Left lobe of liver (tissue), 2 donors: ENCODE data around the gene AGFG2. TPM values are rescaled to one million over a fixed set of nuclear protein-coding genes. Genes with fewer than 3 reads are reported as not detected.

Source experiments
- ATAC-seq: fragments of 200-7000 bp; cut with Tn5 transposase; one replicate; pipeline ENCODE4 v1.9.1; 2020; ENCODE audit warnings: mild to moderate bottlenecking, moderate library complexity
- DNase-seq: peaks from one replicate; pipeline ENCODE4 v3.0.0-alpha.2; 2020; ENCODE audit warnings: low spot score
- total RNA-seq: library from RNA; stranded (reverse); gene quantifications from one replicate; pipeline ENCODE4 v1.2.1, GENCODE V29; 2021
- donor health status: DM: no; HTN: no; CAD: no; lungs with moderate emphysema.
- donor health status: DM: no; HTN: yes; CAD: no.

Gene AGFG2
- total RNA-seq, 1 donor from 2014 or later, result 87.8 TPM

DNA sequence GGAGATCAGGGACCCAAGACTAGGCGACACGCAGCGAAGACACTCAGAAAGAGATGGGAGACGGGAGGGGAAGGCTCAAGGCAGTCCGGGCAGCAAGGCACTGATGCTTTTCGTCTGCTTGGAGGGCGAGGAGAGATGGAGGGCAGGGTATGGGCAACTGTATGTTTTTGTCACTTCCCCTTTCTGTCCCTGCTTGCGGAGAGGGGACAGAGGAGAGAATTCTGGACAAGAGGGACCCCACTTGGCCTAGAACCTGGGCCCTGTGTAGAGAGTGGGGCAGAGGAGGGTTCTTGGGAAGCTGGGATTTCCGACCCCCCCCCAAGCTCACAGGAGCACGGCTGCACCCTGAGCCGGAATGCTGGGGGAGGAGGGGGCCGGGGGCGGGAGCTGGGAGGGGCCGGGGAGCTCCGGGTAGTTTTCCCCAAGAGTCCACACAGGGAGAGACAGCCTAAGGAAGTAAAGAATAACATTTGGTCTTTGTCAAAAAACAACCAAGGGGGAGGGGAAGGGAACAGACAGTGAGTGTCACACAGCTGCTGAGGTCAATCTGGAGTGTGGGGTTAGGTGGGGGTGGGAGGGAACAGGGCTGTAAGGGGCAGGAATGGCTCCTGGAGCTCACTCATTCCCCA is 45.2 kb downstream of the AGFG2 start:
- ATAC-seq, result no peak
- no peak for DNase-seq

DNA sequence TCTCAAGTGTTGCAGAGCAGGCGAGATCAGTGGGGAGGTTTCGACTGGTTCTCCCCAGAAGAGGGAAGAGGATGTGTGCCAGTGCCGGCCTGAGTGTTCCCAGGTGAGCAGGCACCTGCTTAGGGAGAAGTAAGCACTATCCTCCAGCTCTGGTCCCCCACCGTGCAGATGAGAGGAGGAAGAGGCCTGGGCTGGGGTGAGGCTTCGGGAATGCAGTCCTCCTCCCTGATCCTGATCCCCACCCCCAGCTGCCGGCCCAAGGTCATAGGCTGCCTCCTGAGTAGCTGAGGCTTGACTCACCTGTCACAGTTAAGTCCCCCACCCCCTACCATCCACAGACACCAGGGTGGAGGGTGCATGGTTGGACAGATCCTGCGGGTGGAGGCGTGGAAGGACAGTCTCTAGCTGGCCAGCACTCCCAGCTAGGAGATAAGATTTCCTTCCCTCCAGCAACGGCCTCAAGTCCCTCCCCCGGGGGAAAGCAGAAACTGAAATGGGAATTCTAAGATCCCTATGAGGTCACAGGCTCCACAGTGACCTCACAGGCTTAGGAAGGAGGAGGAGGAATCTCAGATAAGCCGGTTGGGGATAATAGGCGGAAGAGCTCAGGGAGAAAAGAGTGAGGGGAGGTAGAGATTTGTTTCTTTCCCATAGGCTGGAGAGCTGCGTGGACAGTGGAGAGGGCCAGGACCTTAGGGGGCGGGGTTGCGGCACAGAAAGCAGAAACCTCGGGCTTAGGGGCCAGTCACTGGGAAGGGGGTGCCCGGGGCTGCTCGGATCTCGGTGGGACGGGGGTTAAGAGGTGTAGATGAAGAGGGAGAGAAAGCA is 45.9 kb downstream of the AGFG2 start:
- ATAC-seq (no peak), DNase-seq (peak; percentile 60)

- DNase-seq (peak; percentile 79), ATAC-seq (peak; percentile 62)
Measured at GRCh38 chr7:100585511-100586265, 46.7 kb downstream of the AGFG2 start, which contains the start of gene LRCH4. TSS of gene LRCH4 (minus strand) at chr7:100586129. CDS start at chr7:100586100, 29 bp downstream.

- ATAC-seq, result peak; percentile 87
- DNase-seq, result peak; percentile 100
Measured at GRCh38 chr7:100586266-100587025, 47.4 kb downstream of the AGFG2 start, which contains the start of gene FBXO24. TSS of gene FBXO24 (plus strand) at chr7:100586328. CDS start at chr7:100586626, 298 bp downstream.

DNA sequence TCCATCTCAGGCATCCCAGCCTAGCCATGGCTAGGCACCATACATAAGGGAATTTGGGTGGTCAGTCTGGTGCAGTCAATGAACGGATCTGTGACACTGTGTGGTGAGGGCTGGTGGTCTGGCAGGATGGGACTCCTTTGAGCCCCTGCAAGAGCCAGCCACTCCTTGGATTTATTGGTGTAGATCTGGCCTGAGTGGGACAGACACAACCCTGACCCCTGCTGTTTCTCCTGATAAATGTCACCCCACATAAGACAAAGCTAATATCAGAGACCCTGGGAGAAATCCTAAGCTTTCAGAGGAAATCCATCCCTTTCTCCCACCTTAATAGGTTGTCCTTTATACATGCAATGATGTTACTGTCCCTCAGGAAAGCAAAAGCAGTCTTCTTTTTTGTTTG is 49.4 kb downstream of the AGFG2 start:
- DNase-seq, result no peak

DNA sequence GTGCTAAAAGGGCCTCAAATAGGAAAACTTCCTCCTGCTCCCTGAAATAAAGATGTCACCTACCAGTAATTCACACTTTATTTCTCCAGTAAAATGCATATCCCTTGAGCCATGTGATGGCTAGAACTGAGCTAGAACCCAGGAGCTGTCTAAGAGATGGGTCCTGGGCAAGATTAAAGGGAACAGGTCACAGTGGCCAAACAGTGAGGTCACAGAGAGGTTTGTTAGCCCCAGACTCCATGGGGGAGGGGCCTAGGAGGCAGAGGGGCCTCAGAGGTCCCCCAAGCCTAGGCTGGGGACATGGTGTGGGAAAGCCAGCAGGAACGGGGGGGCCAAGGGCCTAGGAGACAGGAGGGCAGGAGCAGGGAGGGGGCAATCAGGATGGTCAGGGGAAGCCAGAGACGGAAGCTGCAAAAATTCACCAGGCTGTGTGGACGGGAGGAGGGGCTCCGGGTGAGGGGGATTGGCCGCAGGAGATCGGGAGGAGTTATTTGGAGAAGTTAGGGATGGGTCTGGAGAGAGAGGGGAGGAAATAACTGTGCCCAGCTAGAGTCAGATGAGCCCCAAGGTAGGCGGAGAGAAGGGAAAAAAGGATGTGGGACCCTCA is 50.4 kb downstream of the AGFG2 start:
- DNase-seq, result no peak
- ATAC-seq, result no peak

More for the DNA sequence above, 49.4 kb downstream of the AGFG2 start:
- ATAC-seq, result no peak

GRCh38 chr7:100590077-100590737 is 51.2 kb downstream of the AGFG2 start:
- ATAC-seq (no peak), DNase-seq (no peak)

DNA sequence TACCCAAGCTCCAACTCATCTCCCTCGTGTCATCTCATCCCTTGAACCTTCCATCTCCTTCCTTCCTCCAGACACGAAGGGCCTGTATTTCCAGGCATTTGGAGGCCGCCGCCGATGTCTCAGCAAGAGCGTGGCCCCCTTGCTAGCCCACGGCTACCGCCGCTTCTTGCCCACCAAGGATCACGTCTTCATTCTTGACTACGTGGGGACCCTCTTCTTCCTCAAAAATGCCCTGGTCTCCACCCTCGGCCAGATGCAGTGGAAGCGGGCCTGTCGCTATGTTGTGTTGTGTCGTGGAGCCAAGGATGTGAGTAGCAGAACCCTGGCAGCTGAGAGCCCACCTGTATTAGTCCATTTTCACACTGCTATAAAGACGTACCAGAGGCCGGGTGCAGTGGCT is 52.6 kb downstream of the AGFG2 start:
- no peak for ATAC-seq
- DNase-seq, result no peak

GRCh38 chr7:100595188-100595587 is 56.2 kb downstream of the AGFG2 start:
- no peak for ATAC-seq
- DNase-seq, result no peak

DNA sequence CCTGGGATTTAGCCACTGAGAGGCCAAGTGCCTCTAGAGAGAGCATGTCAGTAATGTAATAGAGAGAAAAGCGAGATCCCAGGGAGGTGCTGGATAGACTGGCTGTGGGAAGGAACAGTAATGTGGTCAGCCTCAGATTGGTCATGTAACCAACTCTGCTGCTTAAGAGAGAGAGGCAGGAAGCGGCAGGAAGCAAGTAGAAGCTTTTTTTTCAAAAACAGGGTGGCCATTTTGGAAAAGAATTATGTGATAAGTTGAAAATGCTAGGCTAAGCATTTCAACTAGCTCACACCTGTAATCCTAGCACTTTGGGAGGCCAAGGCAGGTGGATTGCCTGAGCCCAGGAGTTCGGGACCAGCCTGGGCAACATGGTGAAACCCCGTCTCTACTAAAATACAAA is 59.4 kb downstream of the AGFG2 start:
- no peak for DNase-seq
- no peak for ATAC-seq

DNA sequence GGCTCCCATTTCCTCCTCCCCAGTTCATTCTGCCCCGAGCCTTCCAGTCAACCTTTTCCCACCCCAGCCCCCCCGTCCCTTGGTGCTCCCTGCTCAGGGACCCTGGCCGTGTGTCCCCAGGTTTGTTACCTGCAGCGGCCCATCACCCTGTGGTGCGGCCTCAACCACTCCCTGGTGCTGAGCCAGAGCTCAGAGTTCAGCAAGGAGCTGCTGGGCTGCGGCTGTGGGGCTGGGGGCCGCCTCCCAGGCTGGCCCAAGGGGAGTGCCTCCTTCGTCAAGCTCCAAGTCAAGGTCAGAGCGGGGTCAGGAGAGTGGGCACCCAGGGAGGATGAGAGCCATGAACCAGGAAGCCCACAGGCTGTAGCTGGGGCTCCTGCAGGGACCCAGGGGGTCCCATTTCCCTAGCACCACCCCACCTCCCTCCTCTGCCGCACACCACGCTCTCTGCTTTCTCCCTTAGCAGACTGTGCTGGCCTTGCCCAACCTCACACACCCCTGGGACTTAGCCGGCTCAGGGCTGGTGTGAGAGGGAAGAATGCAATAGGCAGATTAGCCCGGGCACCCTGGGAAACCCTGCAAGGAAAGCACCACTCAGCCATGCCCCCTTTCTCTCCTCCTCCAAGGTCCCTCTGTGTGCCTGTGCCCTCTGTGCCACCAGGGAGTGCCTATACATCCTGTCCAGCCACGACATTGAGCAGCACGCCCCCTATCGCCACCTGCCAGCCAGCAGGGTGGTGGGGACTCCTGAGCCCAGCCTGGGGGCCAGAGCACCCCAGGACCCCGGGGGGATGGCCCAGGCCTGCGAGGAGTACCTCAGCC is 61.1 kb downstream of the AGFG2 start:
- DNase-seq (no peak), ATAC-seq (no peak)

- DNase-seq (no peak), ATAC-seq (no peak)
Measured at GRCh38 chr7:100600730-100601038, 61.7 kb downstream of the AGFG2 start.

GRCh38 chr7:100602889-100603725 is 64.1 kb downstream of the AGFG2 start:
- DNase-seq, result no peak
- no peak for ATAC-seq

GRCh38 chr7:100603726-100604027 is 64.7 kb downstream of the AGFG2 start:
- no peak for ATAC-seq
- no peak for DNase-seq

DNA sequence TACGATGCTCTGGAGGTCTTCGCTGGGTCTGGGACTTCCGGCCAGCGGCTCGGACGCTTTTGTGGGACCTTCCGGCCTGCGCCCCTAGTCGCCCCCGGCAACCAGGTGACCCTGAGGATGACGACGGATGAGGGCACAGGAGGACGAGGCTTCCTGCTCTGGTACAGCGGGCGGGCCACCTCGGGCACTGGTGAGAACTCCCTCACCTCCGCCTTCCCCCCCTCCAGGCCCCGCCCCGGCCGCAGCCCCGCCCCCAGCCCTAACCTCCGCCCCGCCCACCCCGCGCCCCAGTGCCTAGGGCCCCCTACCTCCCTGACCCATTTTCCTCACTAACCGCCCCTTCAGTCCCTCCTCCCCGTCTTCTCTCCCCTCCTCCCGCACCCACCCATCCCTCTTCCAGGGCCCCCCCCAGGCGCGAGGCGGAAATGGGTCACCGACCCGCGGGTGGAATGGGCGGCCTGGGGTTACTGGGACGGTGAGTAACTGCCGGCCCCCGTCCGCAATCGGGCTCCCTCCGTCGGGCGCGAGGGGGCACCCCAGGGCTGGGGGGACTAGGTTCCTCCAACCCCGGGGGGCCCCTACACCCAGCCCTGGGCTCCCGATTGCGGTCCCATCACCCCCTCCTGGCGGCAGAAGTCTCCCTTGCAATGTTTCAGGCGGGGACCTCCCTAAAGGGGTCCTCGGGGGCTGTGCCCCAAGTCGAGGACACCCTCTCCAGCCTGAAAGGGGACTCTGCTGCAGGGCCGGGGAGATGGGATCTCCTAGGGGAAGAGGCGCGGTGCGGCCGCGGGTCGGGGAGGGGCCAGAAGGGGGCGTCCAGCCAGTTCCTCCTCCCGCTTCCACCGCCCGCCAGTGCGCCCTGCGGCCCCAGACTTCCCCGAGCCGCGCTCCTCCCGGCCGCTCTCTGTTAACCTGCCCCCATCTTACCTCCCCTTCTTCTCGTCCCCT is 65.3 kb downstream of the AGFG2 start:
- ATAC-seq (peak; percentile 70), DNase-seq (peak; percentile 77)

GRCh38 chr7:100604976-100605911 is 66.2 kb downstream of the AGFG2 start:
- DNase-seq, result peak; percentile 80
- peak; percentile 54 for ATAC-seq
